22Rv1 (cell line): ENCODE data around the gene MACC1.

Experiments used
- CTCF ChIP-seq: fragments of 450-650 bp; IDR thresholded peaks from 2 replicates; pipeline ENCODE4 v1.5.1; 2017; ENCODE audit warnings: mild to moderate bottlenecking
- ZFX ChIP-seq: fragments of 450-650 bp; IDR thresholded peaks from 2 replicates; pipeline ENCODE4 v1.6.1; 2017; ENCODE audit warnings: antibody characterized with exemption, borderline replicate concordance

GRCh38 chr7:20211376-20211775, 5.8 kb downstream of the MACC1 start:
- TF ChIP-seq CTCF (no peak), ZFX (no peak)
